B cell (primary cell): ENCODE data around the gene ACY1.

ENCODE experiments used
- CTCF ChIP-seq: fragments of 200-600 bp; IDR thresholded peaks from one replicate; pipeline ENCODE4 v1.8.0; 2022; ENCODE audit warnings: antibody characterized with exemption, mild to moderate bottlenecking
- EZH2 ChIP-seq: IDR thresholded peaks from 2 replicates; pipeline ENCODE4 v1.6.1; 2012; ENCODE audit warnings: borderline replicate concordance, low read depth, mild to moderate bottlenecking, moderate library complexity, low read length; ENCODE audit not compliant: insufficient read depth, poor library complexity, severe bottlenecking

- no peak for TF ChIP-seq EZH2
- TF ChIP-seq CTCF = no peak
These were observed 13.8 kb downstream of the ACY1 start for GRCh38 chr3:51997172-51997571.
